RCC 7860 (cell line): Measurements from ENCODE around the gene RDM1.
"Not testable (repeated sequence)": the region's sequence is repeated elsewhere in the genome, so short reads cannot be mapped to it uniquely, and the experiment has no call there.

ENCODE experiments used
- DNase-seq: peaks from one replicate; pipeline ENCODE4 v3.0.0-alpha.2; 2015; ENCODE audit warnings: low spot score
- FAIRE-seq: peaks from 2 replicates; lab custom pipeline; 2012; peaks lifted over from hg19 to GRCh38; lab: Jason Lieb, UNC

The RDM1 gene

DNA sequence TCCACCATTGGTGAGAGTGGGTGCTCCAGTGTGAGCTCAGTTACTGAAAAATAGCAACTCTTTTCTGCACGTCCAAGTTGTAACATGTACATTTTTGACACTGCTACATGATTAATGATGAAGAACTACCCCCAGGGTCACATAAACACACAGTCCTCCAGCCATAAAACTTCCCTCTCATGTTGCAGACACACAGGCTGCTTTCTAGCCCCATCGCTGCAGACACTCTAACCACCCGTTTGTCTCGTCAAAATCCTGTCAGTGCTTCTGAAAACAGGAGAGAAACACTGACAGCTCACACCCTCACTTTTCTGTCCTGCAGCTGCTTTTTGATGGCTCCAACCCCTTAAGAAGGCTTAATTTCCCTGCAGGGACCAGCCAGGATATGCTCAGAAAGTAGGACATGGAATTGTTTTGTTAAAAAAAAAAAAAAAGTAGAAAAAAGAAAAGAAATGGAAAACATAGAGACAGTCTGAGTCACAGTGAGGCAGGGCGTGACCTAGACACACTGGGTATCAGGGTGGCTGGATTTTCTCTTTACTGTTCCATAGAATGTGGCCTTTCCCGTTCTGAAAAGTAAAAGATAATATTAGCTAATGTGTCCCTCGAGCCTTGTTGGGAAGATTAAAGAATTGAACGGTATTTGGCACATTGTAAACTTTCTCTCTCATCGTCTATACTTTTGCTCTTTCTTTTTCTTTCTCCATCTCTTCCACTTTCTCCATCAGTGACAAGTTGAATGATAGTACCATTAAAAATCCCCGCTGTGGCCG is 29.7 kb downstream of the RDM1 start:
- FAIRE-seq (no peak), DNase-seq (no peak)

DNA sequence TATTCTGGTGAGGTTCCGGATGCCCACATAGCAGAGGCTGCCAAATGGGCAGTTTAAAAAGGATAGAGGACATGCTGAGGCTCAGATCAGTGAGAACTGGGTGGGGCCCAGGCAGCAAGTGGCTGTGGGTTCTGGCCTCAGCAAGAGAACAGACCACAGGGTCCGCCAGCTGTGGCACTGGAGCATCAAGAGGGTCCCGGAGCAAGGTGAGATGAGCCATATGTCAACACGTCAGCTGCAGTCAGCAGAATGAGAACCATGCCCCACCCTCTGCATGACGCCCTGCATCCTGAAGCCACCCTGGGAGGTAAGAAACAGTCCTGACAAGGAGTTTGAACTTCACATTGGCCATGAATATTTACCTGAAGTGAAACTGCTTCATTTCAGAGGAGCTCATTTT is 30.3 kb downstream of the RDM1 start:
- DNase-seq (no peak), FAIRE-seq (no peak)

DNA sequence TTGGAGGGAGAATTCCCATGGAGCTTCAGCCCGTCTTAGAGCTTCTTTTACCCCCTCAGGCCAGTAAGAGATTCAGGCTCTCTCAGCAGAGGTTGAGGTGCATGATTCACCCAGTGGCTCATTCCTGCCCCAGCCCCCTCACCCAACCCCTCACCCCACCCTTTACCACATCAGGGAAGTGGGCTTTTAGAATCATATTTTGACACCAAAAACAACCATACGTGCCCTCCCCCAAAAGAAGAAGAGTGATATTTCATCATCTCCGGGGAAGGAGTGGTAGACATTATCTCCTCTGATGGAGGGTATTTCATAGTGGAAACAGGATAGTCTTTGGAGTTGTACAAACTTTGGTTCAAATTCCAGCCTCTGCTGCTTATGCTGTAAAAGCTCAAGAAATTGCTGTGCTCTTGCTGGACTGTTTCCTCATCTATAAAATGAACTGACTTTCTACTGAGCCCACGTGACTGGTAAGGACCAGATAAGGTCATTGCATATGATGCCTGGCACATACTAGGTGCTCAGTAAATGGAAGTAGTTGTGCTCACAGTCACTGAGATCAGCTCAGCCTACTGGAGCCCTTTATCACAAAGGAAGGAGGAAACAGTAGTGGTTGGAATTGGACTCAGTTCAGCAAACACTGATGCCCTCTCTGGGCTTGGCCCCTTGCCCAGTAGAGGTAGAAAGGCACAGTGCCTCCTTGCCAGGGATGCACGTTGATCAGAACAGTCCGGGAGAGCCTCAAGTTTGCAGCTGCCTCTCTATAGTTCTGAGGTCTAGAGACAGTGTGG is 32.1 kb downstream of the RDM1 start:
- DNase-seq: peak; percentile 40
- FAIRE-seq: no peak

GRCh38 chr17:35897772-35898171 is 32.8 kb downstream of the RDM1 start:
- FAIRE-seq, DNase-seq: not testable (repeated sequence)

GRCh38 chr17:35895636-35896587 is 34.7 kb downstream of the RDM1 start:
- no peak for DNase-seq

DNA sequence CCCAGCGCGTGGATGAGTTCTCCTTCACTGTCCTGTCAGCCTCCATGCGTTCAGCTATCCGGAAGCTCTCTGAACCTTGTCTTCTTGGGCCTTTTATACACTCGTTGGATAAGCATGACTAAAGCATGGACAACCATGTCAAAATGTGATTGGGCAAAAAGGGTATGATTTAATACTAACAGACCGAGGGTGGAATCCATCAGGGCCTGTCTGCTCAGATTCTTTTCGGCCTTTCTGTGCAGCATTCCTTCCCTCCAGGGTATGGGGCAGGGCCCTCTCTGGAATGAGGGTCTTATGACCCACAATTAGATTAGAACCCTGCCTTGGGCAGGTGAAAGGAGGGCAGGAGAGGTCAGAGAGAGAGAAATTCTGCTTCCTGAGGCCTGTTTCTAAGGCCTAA is 36.4 kb downstream of the RDM1 start:
- DNase-seq: no peak
- no peak for FAIRE-seq

More at GRCh38 chr17:35895636-35896587, 34.7 kb downstream of the RDM1 start:
- FAIRE-seq: no peak

GRCh38 chr17:35893751-35894150 is 36.8 kb downstream of the RDM1 start:
- FAIRE-seq: no peak
- no peak for DNase-seq

GRCh38 chr17:35892091-35893035 is 38.2 kb downstream of the RDM1 start:
- FAIRE-seq (no peak), DNase-seq (peak; percentile 23)

DNA sequence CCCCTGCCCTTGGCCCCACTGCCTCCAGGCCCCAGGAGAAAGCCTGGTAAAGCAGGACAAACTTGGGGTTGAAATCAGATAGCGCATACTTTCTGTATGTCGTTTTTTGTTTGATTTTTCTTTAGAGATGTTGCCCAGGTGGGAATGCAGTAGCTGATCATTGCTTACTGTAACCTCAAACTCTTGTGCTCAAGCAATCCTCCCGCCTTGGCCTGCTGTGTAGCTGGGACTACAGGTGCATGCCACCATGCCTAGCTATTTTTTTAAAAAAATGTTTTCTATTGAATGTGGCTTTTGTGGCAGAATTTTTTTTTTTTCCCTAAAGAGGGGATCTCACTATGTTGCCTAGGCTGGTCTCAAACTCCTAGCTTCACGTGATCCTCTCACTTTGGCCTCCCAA is 39.3 kb downstream of the RDM1 start:
- DNase-seq (no peak), FAIRE-seq (no peak)

DNA sequence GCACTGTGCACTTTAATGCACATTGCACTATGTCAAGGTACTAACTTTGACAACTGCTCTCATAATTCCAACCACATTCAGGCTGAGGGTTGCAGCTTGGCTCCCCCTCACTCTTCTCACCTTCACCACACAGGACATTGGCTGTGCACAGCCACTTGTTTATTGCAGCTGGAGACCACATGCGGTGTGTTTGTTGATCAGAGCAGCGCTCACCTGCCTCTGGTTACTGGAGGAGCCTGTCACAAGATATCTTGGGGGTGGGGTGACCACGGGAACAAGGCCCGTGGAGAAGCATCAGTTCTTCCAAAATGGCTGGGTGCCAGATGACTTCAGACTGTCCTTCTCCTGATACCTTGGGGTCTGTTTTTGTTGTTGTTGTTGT is 39.8 kb downstream of the RDM1 start:
- DNase-seq (no peak), FAIRE-seq (no peak)

- DNase-seq (no peak), FAIRE-seq (no peak)
Measured at GRCh38 chr17:35889818-35890773, 40.5 kb downstream of the RDM1 start.

- DNase-seq: no peak
- no peak for FAIRE-seq
Measured at GRCh38 chr17:35889241-35889640, 41.3 kb downstream of the RDM1 start.

DNA sequence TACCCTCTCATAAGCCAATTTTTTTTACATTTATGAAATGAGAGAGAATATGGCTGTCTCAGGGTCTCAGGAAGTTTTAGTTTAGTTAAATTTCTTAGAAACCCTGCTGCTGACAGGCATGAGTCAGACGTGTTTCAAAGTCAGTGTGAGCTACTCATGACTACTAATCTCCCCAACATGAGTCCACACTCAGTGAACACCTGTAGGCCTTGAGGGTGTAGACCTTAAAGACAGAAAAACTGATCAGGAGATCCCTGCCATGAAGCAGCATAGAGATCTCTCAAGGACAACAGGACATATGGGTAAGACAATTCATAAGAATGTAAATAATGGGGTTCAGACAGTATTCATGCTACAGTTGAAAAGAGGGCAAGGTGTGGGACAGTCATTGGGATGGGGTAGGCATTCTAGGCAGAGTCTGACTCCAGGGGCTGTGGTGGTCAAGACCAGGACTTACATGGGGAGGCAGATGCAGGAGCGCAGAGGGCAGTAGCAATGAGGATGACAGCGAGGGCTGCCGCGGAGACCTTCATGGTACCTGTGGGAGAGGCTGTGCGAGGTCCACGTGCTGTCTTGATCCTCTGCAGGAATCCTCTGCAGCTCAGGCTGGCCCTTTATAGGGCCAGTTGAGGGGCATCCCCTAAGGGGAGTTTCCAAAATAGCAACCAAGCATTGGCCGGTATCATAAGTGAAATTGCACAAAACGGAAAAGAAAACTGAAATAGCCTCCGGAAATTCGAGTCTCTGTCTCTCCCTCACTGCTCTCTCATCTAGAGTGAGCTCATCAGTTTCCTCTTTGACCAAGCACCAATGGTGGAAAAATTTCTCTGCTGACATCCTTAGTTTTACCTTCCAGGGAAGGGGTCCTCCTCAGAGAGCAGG is 50.6 kb downstream of the RDM1 start, which contains the start of gene CCL5:
Gene CCL5 (minus strand): TSS at position 588 of the 882 bp plus-strand sequence.
- no peak for DNase-seq
- no peak for FAIRE-seq

GRCh38 chr17:35878361-35878760 is 52.2 kb downstream of the RDM1 start:
- FAIRE-seq (no peak), DNase-seq (no peak)

DNA sequence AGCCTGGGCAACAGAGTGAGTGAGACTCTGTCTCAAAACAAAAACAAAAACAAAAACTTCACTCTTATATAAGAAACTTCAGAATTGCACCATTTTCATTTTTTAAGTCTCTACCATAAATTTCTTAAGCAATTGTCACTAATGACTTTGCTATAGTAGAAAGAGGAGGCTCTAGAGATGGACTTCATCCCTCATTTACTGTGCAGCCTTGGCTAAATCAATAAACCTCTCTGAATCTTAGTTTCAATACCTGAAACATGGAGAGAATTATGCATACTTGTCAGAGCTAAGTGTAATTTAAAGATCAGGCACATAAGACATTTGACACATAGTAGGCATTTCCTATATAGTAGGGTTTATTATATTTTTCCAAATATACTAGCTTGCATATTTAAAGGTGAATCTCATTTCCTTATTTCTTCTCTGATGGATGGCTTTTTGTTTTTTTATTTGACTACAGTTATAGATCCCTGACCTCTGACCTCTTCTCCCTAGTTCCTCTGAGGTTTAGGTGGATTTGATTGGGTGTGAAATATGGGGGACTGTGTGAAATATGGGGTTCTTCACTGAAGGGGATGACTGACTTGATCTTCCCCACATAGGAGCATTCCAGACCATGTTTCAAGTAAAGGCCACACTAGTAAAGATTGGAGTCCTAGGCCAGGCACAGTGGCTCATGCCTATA is 53.1 kb downstream of the RDM1 start:
- FAIRE-seq (no peak), DNase-seq (no peak)

- FAIRE-seq (no peak), DNase-seq (no peak)
Measured at GRCh38 chr17:35876534-35876933, 54.0 kb downstream of the RDM1 start.

- no peak for FAIRE-seq
Measured at GRCh38 chr17:35875800-35876139, 54.8 kb downstream of the RDM1 start.

More at GRCh38 chr17:35875800-35876139, 54.8 kb downstream of the RDM1 start:
- DNase-seq: no peak
